SK-N-SH (cell line): Measurements from ENCODE around the gene ALPG. TPM values are rescaled to one million over a fixed set of nuclear protein-coding genes. Genes with fewer than 3 reads are reported as not detected.

ENCODE experiments used
- CTCF ChIA-PET: fragments of 300-600, 350-600 bp; formaldehyde crosslinking; extraction: SDS; loops from one replicate; lab custom pipeline; 2021; lab: Yijun Ruan, JAX
- POLR2A ChIA-PET: fragments of 350-600 bp; sonication (Branson Sonifier 250); formaldehyde crosslinking; extraction: SDS; loops from one replicate; lab custom pipeline; 2020; ENCODE audit warnings: antibody characterized with exemption, inconsistent platforms; lab: Yijun Ruan, JAX
- DNase-seq: peaks from one replicate; pipeline ENCODE4 v3.0.0; 2012
- H2AFZ ChIP-seq: fragments of 200-600 bp; sonication (generic); 2 replicates; pipeline ENCODE4 v1.8.1; 2016; ENCODE audit warnings: antibody characterized with exemption, mild to moderate bottlenecking, low read depth
- H3F3A ChIP-seq: fragments of 200-600 bp; sonication (generic); replicated peaks from 2 replicates; pipeline ENCODE3; 2016; ENCODE audit warnings: antibody characterized with exemption, mild to moderate bottlenecking; ENCODE audit not compliant: insufficient read depth
- H3K27ac ChIP-seq, 2 experiments: fragments of 200-500 bp in 1 of 2; fragments of 200-600 bp in 1 of 2; sonication (Bioruptor generic) in 1 of 2; sonication (generic), shearing (Covaris generic) in 1 of 2; 2 replicates each; pipeline versions ENCODE4 v1.5.1 to v1.6.1; 2014 to 2016; ENCODE audit warnings: low read depth in 2 of 2, inconsistent platforms in 1 of 2, low read length in 1 of 2, mild to moderate bottlenecking in 1 of 2, mixed read lengths in 1 of 2
- H3K27me3 ChIP-seq: fragments of 200-600 bp; sonication (generic), shearing (Covaris generic); 2 replicates; pipeline ENCODE4 v1.6.1; 2016; ENCODE audit warnings: mixed run types; ENCODE audit not compliant: insufficient read depth
- H3K36me3 ChIP-seq, 2 experiments: fragments of 200-500 bp in 1 of 2; fragments of 200-600 bp in 1 of 2; sonication (Bioruptor generic) in 1 of 2; sonication (generic) in 1 of 2; replicated peaks in 1 of 2; 2 replicates each; pipeline versions ENCODE3 to v1.5.1; 2014 to 2016; ENCODE audit warnings: low read length in 1 of 2, mild to moderate bottlenecking in 1 of 2; ENCODE audit not compliant: insufficient read depth in 2 of 2, control insufficient read depth in 1 of 2
- H3K4me1 ChIP-seq, 2 experiments: fragments of 200-500 bp in 1 of 2; fragments of 200-600 bp in 1 of 2; sonication (Bioruptor generic) in 1 of 2; sonication (generic), shearing (Covaris generic) in 1 of 2; 2 replicates each; pipeline versions ENCODE4 v1.5.1 to v1.6.1; 2014 to 2016; ENCODE audit warnings: low read depth in 1 of 2, low read length in 1 of 2, mixed run types in 1 of 2; ENCODE audit not compliant: insufficient read depth in 2 of 2, control insufficient read depth in 1 of 2
- H3K4me2 ChIP-seq: fragments of 200-600 bp; sonication (generic), shearing (Covaris generic); 2 replicates; pipeline ENCODE4 v1.6.1; 2017; ENCODE audit warnings: mixed run types
- H3K4me3 ChIP-seq, 2 experiments: fragments of 200-500 bp in 1 of 2; fragments of 200-600 bp in 1 of 2; sonication (Bioruptor generic) in 1 of 2; sonication (generic), shearing (Covaris generic) in 1 of 2; 2 replicates each; pipeline versions ENCODE4 v1.5.1 to v1.8.1; 2014 to 2016; ENCODE audit warnings: low read depth in 2 of 2, inconsistent platforms in 1 of 2, low read length in 1 of 2, mild to moderate bottlenecking in 1 of 2, mixed read lengths in 1 of 2, moderate library complexity in 1 of 2
- H3K79me2 ChIP-seq: fragments of 200-600 bp; sonication (generic); 2 replicates; pipeline ENCODE4 v1.8.1; 2017; ENCODE audit warnings: mild to moderate bottlenecking; ENCODE audit not compliant: insufficient read depth
- H3K9ac ChIP-seq: fragments of 200-600 bp; sonication (generic); 2 replicates; pipeline ENCODE4 v1.6.1; 2017; ENCODE audit warnings: mixed run types
- H3K9me2 ChIP-seq: fragments of 200-600 bp; sonication (generic); 2 replicates; pipeline ENCODE4 v1.6.1; 2017; ENCODE audit warnings: mixed run types
- H3K9me3 ChIP-seq: fragments of 200-600 bp; sonication (generic); 2 replicates; pipeline ENCODE4 v1.6.1; 2017; ENCODE audit warnings: mixed run types, mild to moderate bottlenecking, moderate library complexity
- H4K20me1 ChIP-seq: fragments of 200-600 bp; sonication (generic); 2 replicates; pipeline ENCODE4 v1.6.1; 2017; ENCODE audit warnings: mild to moderate bottlenecking, mixed run types; ENCODE audit not compliant: insufficient read depth
- ELF1 ChIP-seq: IDR thresholded peaks from 2 replicates; pipeline ENCODE4 v1.4.0; 2012
- EP300 ChIP-seq, 2 experiments: IDR thresholded peaks; 2 replicates each; pipeline versions ENCODE4 v1.4.0 to v1.6.1; 2012; ENCODE audit warnings: borderline replicate concordance in 1 of 2, low read depth in 1 of 2, low read length in 1 of 2
- FOXJ3 ChIP-seq: sonication (generic); formaldehyde crosslinking; IDR thresholded peaks from 2 replicates; pipeline ENCODE4 v1.5.1; 2020; ENCODE audit warnings: mild to moderate bottlenecking, missing genetic modification reagents
- FOXM1 ChIP-seq: IDR thresholded peaks from 2 replicates; pipeline ENCODE4 v1.4.0; 2012; ENCODE audit warnings: low read depth, mild to moderate bottlenecking
- GABPA ChIP-seq: IDR thresholded peaks from 2 replicates; pipeline ENCODE4 v1.4.0; 2012; ENCODE audit warnings: low read depth, mild to moderate bottlenecking
- IRF3 ChIP-seq: fragments of 150-350 bp; IDR thresholded peaks from 2 replicates; pipeline ENCODE4 v1.6.1; 2016; ENCODE audit warnings: mild to moderate bottlenecking, low read depth, low read length
- JUND ChIP-seq: IDR thresholded peaks from 2 replicates; pipeline ENCODE4 v1.4.0; 2012
- MAX ChIP-seq: IDR thresholded peaks from 2 replicates; pipeline ENCODE4 v1.4.0; 2012; ENCODE audit warnings: low read depth
- MEF2A ChIP-seq: IDR thresholded peaks from 2 replicates; pipeline ENCODE4 v1.4.0; 2012; ENCODE audit warnings: low read depth, borderline replicate concordance
- MXI1 ChIP-seq: IDR thresholded peaks from 2 replicates; pipeline ENCODE4 v1.6.1; 2012; ENCODE audit warnings: mild to moderate bottlenecking, low read depth, low read length, improper control_type of control experiment
- NFIC ChIP-seq: IDR thresholded peaks from 2 replicates; pipeline ENCODE4 v1.4.0; 2012; ENCODE audit warnings: borderline replicate concordance
- NRF1 ChIP-seq: IDR thresholded peaks from 2 replicates; pipeline ENCODE4 v1.6.1; 2012; ENCODE audit warnings: low read depth, mild to moderate bottlenecking, low read length
- PBX3 ChIP-seq: IDR thresholded peaks from 2 replicates; pipeline ENCODE4; 2012
- RAD21 ChIP-seq: IDR thresholded peaks from 2 replicates; pipeline ENCODE4 v1.6.1; 2012; ENCODE audit warnings: mild to moderate bottlenecking, low read length
- REST ChIP-seq: IDR thresholded peaks from 2 replicates; pipeline ENCODE4 v1.6.1; 2012; ENCODE audit warnings: mild to moderate bottlenecking, low read depth, low read length, moderate library complexity
- SMC3 ChIP-seq: IDR thresholded peaks from 2 replicates; pipeline ENCODE4 v1.6.1; 2012; ENCODE audit warnings: low read depth, low read length, improper control_type of control experiment
- TAF1 ChIP-seq: IDR thresholded peaks from 2 replicates; pipeline ENCODE4 v1.6.1; 2012; ENCODE audit warnings: low read depth, mild to moderate bottlenecking, low read length, moderate library complexity, borderline replicate concordance
- TCF12 ChIP-seq: IDR thresholded peaks from 2 replicates; pipeline ENCODE4 v1.4.0; 2012
- USF2 ChIP-seq: fragments of 150-350 bp; IDR thresholded peaks from 2 replicates; pipeline ENCODE4 v1.6.1; 2017; ENCODE audit warnings: antibody characterized with exemption, low read length, low read depth, borderline replicate concordance
- ZBTB33 ChIP-seq: IDR thresholded peaks from 2 replicates; pipeline ENCODE4 v1.4.0; 2012; ENCODE audit warnings: low read depth, borderline replicate concordance
- WGBS: methylation state at CpG from one replicate; pipeline ENCODE4 v1.1.6; 2017; ENCODE audit warnings: low lambda C conversion rate; 5-methylcytosine and 5-hydroxymethylcytosine counted together
- polyA plus RNA-seq, 3 experiments: library from polyadenylated mRNA; depleted of rRNA; stranded (reverse); fragments of >200 nt; gene quantifications; 2 replicates each; pipeline ENCODE4 v1.2.3, GENCODE V29; 2012

ALPG gene
- polyA plus RNA-seq, 1 of the 3 experiments (the other 2 are of a cell fraction): not detected

GRCh38 chr2:232363784-232364615 is 42.6 kb upstream of the ALPG start:
- no peak for TF ChIP-seq MEF2A
- no peak for TF ChIP-seq IRF3
- no peak for TF ChIP-seq NRF1
- no peak for TF ChIP-seq FOXM1
- TF ChIP-seq REST: no peak
- no peak for TF ChIP-seq TAF1
- TF ChIP-seq USF2: no peak
- no peak for TF ChIP-seq NFIC
- TF ChIP-seq ELF1: no peak
- TF ChIP-seq PBX3: no peak
- TF ChIP-seq MXI1: no peak
- no peak for TF ChIP-seq FOXJ3 (CRISPR knock-in tag)
- no peak for TF ChIP-seq RAD21
- TF ChIP-seq GABPA: no peak
- TF ChIP-seq JUND: no peak
- no peak for TF ChIP-seq EP300 (IDR thresholded peaks at IDR 0.05; ENCODE audit: borderline replicate concordance in 1 of 2, low read depth in 1 of 2, low read length in 1 of 2)
- no peak for TF ChIP-seq MAX
- TF ChIP-seq TCF12: no peak
- no peak for TF ChIP-seq SMC3
- TF ChIP-seq ZBTB33: no peak
- H4K20me1 ChIP-seq: no peaks in the 10 kb centered on the region
- no peak for DNase-seq
- ChIA-PET CTCF (interaction anchor here (0.8 to 1.3 kb wide), 4 partner anchors 11 to 463 kb away, joined by 3 to 6 read pairs (median 3); no protein-coding TSS in a partner anchor), POLR2A (no interaction called here)
- H3K4me3 ChIP-seq: no peak overlapping the region
- H3K36me3 ChIP-seq: no peaks in the 10 kb centered on the region
- H3K27ac ChIP-seq: no peak overlapping the region
- H3K4me2 ChIP-seq: peak overlapping the region; percentile 41; the same call in 1 of the 2 replicates
- H2AFZ ChIP-seq: 0 out of 2 replicates have a peak overlapping the region, but pooled peaks have one; percentile 29
- H3K9ac ChIP-seq: no peak overlapping the region
- no peaks in the 10 kb centered on the region for H3K27me3 ChIP-seq
- 75% methylated on average over 14 of the region's 14 CpGs for WGBS
- no peaks in the 10 kb centered on the region for H3K9me3 ChIP-seq
- H3K9me2 ChIP-seq: no peaks in the 10 kb centered on the region
- H3K79me2 ChIP-seq: no peaks in the 10 kb centered on the region
- H3F3A ChIP-seq: no peaks in the 10 kb centered on the region
- no peaks in the 10 kb centered on the region; a peak in 1 of 4 replicates for H3K4me1 ChIP-seq
